Uterus (tissue), 2 donors: ENCODE measurements around the gene KMT5B.

Source experiments
- CTCF ChIP-seq, 4 experiments: fragments of 200-600 bp in 2 of 4; fragments of 450-650 bp in 2 of 4; sonication (generic) in 2 of 4; IDR thresholded peaks; one replicate each; pipeline ENCODE4 v1.5.1; 2016 to 2019; ENCODE audit warnings: antibody characterized with exemption in 4 of 4, mild to moderate bottlenecking in 2 of 4, moderate library complexity in 1 of 4
- POLR2A ChIP-seq, 2 donors: fragments of 450-650 bp; IDR thresholded peaks; one replicate each; pipeline ENCODE4 v1.6.1; 2016; ENCODE audit warnings: antibody characterized with exemption in 2 of 2, mild to moderate bottlenecking in 1 of 2, moderate library complexity in 1 of 2

- TF ChIP-seq POLR2A (IDR thresholded peaks at IDR 0.05), result no peak
- no peak for TF ChIP-seq CTCF (IDR thresholded peaks at IDR 0.05)
These were observed 85.1 kb downstream of the KMT5B start for GRCh38 chr11:68127714-68128681.
